Suprapubic skin (tissue), 4 donors: ENCODE measurements around the gene METTL4. TPM values are rescaled to one million over a fixed set of nuclear protein-coding genes. Genes with fewer than 3 reads are reported as not detected.

Experiments
- DNase-seq, 2 donors: peaks; one replicate each; pipeline ENCODE4 v3.0.0-alpha.2; 2019; ENCODE audit warnings: low spot score in 2 of 2
- H3K27ac ChIP-seq: fragments of 200-600 bp; sonication (generic); one replicate; pipeline ENCODE4 v1.5.1; 2019
- H3K27me3 ChIP-seq: fragments of 200-600 bp; sonication (generic); one replicate; pipeline ENCODE4 v1.5.1; 2019
- H3K36me3 ChIP-seq: fragments of 200-600 bp; sonication (generic); one replicate; pipeline ENCODE4 v1.5.1; 2019
- H3K4me1 ChIP-seq: fragments of 200-600 bp; sonication (generic); one replicate; pipeline ENCODE4 v1.5.1; 2019
- H3K4me3 ChIP-seq: fragments of 200-600 bp; sonication (generic); one replicate; pipeline ENCODE4 v1.5.1; 2019; ENCODE audit warnings: mild to moderate bottlenecking
- H3K9me3 ChIP-seq: fragments of 200-600 bp; sonication (generic); one replicate; pipeline ENCODE4 v1.5.1; 2019
- CTCF ChIP-seq, 2 donors: fragments of 200-600 bp in 1 of 2; fragments of 450-650 bp in 1 of 2; sonication (generic) in 1 of 2; IDR thresholded peaks; one replicate each; pipeline ENCODE4 v1.5.1; 2016 to 2019; ENCODE audit warnings: antibody characterized with exemption in 2 of 2, mild to moderate bottlenecking in 1 of 2, moderate library complexity in 1 of 2
- EP300 ChIP-seq: sonication (generic); formaldehyde crosslinking; IDR thresholded peaks from one replicate; pipeline ENCODE4 v1.6.1; 2017; ENCODE audit warnings: antibody characterized with exemption
- POLR2A ChIP-seq, 2 donors: fragments of 450-650 bp; IDR thresholded peaks; one replicate each; pipeline ENCODE4 v1.6.1; 2017; ENCODE audit warnings: antibody characterized with exemption in 2 of 2, mild to moderate bottlenecking in 2 of 2, moderate library complexity in 2 of 2
- POLR2AphosphoS5 ChIP-seq, 3 donors: sonication (generic); formaldehyde crosslinking; IDR thresholded peaks; one replicate each; pipeline ENCODE4 v1.6.1; 2017; ENCODE audit warnings: antibody characterized with exemption in 3 of 3
- WGBS: methylation state at CpG from one replicate; pipeline ENCODE4 v1.1.5; 2018; 5-methylcytosine and 5-hydroxymethylcytosine counted together
- total RNA-seq, 4 donors: library from RNA; depleted of rRNA; stranded (reverse); fragments of >200 nt; gene quantifications; one replicate each; pipeline ENCODE4 v1.1.0, GENCODE V29; 2016

Gene METTL4
- total RNA-seq, 4 donors from 2014 or later = 3.3 to 10.5 (median 4.9) TPM

- 73% methylated on average over 2 of the region's 2 CpGs for WGBS
- no peaks in the 10 kb centered on the region for H3K36me3 ChIP-seq
- H3K27me3 ChIP-seq = no peaks in the 10 kb centered on the region
- H3K27ac ChIP-seq = no peak overlapping the region
- DNase-seq = no peak
- no peak overlapping the region for H3K4me3 ChIP-seq
- peaks cover 10% of the 10 kb centered on the region for H3K4me1 ChIP-seq
- TF ChIP-seq CTCF (IDR thresholded peaks at IDR 0.05) (no peak), POLR2AphosphoS5 (IDR thresholded peaks at IDR 0.05) (no peak), POLR2A (IDR thresholded peaks at IDR 0.05) (no peak), EP300 (no peak)
- H3K9me3 ChIP-seq = no peaks in the 10 kb centered on the region
These were observed 59.2 kb downstream of the METTL4 start for GRCh38 chr18:2512059-2512458.

- WGBS = 94% methylated on average over 3 of the region's 3 CpGs
- Histone ChIP-seq H3K27me3 (no peaks in the 10 kb centered on the region), H3K4me1 (peaks cover 10% of the 10 kb centered on the region), H3K9me3 (no peaks in the 10 kb centered on the region), H3K36me3 (no peaks in the 10 kb centered on the region), H3K4me3 (no peak overlapping the region), H3K27ac (no peak overlapping the region)
- no peak for DNase-seq
- no peak for TF ChIP-seq CTCF (IDR thresholded peaks at IDR 0.05)
- TF ChIP-seq POLR2AphosphoS5 (IDR thresholded peaks at IDR 0.05) = no peak
- no peak for TF ChIP-seq EP300
- TF ChIP-seq POLR2A (IDR thresholded peaks at IDR 0.05) = no peak
These were observed 59.9 kb downstream of the METTL4 start for GRCh38 chr18:2511451-2511850.

GRCh38 chr18:2510416-2510815, 60.9 kb downstream of the METTL4 start:
- TF ChIP-seq CTCF (IDR thresholded peaks at IDR 0.05) (no peak), POLR2A (IDR thresholded peaks at IDR 0.05) (no peak), EP300 (no peak), POLR2AphosphoS5 (IDR thresholded peaks at IDR 0.05) (no peak)
- H3K27me3 ChIP-seq = no peaks in the 10 kb centered on the region
- no peaks in the 10 kb centered on the region for H3K36me3 ChIP-seq
- H3K4me1 ChIP-seq = peaks cover 2% of the 10 kb centered on the region
- no peaks in the 10 kb centered on the region for H3K9me3 ChIP-seq
- no peak overlapping the region for H3K4me3 ChIP-seq
- no peak for DNase-seq
- no peak overlapping the region for H3K27ac ChIP-seq
- 89% methylated on average over 6 of the region's 6 CpGs for WGBS

- WGBS = 71% methylated on average over 3 of the region's 3 CpGs
- Histone ChIP-seq H3K9me3 (no peaks in the 10 kb centered on the region), H3K4me1 (no peaks in the 10 kb centered on the region)
These were observed 62.6 kb downstream of the METTL4 start for GRCh38 chr18:2508678-2509077.

DNA sequence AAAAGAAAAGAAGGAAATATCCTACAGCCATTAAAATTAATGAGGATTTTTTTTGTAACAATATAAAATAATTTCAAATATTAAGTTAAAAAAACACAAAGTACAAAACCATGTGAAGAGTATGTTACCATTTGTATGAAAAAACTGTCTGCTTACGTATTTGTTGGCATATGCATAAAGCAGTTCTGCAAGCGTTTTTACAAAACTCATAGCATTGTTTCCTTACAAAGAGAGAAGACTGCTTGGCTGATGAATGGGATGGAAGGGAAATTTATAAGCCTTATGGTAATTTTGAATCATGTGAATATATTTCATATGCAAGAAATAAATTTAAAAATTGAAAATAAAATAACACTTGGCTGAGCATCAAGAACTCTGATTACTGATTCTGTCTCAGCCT, 63.1 kb downstream of the METTL4 start:
- no peaks in the 10 kb centered on the region for H3K36me3 ChIP-seq
- no peaks in the 10 kb centered on the region for H3K9me3 ChIP-seq
- TF ChIP-seq POLR2AphosphoS5 (IDR thresholded peaks at IDR 0.05) = no peak
- no peak for TF ChIP-seq POLR2A (IDR thresholded peaks at IDR 0.05)
- no peak for TF ChIP-seq EP300
- TF ChIP-seq CTCF (IDR thresholded peaks at IDR 0.05) = no peak
- no peaks in the 10 kb centered on the region for H3K27me3 ChIP-seq
- H3K4me3 ChIP-seq = no peak overlapping the region
- no peak overlapping the region for H3K27ac ChIP-seq
- WGBS = 79% methylated on average over 2 of the region's 2 CpGs
- no peak for DNase-seq
- H3K4me1 ChIP-seq = no peaks in the 10 kb centered on the region

More at GRCh38 chr18:2508678-2509077, 62.6 kb downstream of the METTL4 start:
- no peak for TF ChIP-seq EP300
- H3K36me3 ChIP-seq = no peaks in the 10 kb centered on the region
- DNase-seq = no peak
- no peak overlapping the region for H3K27ac ChIP-seq
- no peaks in the 10 kb centered on the region for H3K27me3 ChIP-seq
- no peak overlapping the region for H3K4me3 ChIP-seq

DNA sequence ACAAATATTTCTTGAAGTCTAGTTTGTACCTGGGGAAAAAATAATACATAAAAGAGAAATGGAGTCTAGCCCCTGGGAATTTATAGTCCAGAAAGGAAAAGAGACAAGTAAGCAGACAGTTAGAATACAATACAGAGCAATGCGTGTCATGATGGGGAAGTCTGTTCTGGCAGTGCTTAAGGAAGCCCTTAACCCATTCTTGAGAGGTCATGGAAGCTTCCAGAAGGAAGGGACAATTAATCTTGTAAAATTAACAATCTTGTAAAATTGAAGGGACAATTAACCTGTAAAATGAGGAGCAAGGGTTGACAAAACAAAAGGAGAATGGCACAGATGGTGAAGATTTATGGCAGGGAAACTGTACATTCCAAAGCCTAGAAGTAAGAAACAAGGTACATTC, 66.7 kb downstream of the METTL4 start:
- 35% methylated on average over 1 of the region's 1 CpG for WGBS
- H3K9me3 ChIP-seq = no peaks in the 10 kb centered on the region
- TF ChIP-seq POLR2A (IDR thresholded peaks at IDR 0.05) (no peak), POLR2AphosphoS5 (IDR thresholded peaks at IDR 0.05) (no peak), CTCF (IDR thresholded peaks at IDR 0.05) (no peak), EP300 (no peak)
- no peak overlapping the region for H3K4me3 ChIP-seq
- H3K27ac ChIP-seq = no peak overlapping the region
- H3K4me1 ChIP-seq = no peaks in the 10 kb centered on the region
- no peaks in the 10 kb centered on the region for H3K27me3 ChIP-seq
- no peak for DNase-seq
- H3K36me3 ChIP-seq = no peaks in the 10 kb centered on the region
